Measurements from ENCODE around the gene RYR2.

Gene RYR2

DNA sequence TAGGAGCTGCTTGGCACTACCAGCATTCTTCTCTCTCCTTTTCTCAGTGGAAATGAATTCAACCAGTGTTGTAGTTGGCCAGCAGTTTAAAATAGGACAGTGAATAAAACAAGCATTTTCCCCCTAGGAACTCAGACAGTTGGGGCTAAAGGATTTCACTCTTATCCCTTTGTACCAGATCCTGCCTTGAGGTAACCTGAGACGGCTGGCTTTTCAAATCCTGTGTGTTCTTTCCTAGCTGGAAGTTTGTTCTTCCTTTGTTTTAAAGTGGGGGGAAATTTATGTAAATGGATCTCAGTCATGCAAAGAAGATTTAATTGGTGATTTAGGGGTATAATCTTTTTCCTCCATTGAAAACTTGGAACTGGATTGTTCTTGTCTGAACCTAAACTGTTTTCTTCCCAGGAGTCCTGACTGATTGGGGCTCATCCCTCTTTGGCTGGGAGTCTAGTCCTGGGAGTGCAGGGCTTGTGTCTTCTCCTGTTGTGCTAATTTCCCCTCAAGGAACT is 825.5 kb downstream of the RYR2 start:
- Histone ChIP-seq H3K27ac (ENCODE audit: low read depth, low read length) (no peak overlapping the region), H3K9ac (ENCODE audit: low read depth in 1 of 2, low read length in 2 of 2) (no peak overlapping the region), H3K36me3 (ENCODE audit: control insufficient read depth in 1 of 2, insufficient read depth in 2 of 2, low read length in 2 of 2) (no peaks in the 10 kb centered on the region), H3K4me3 (ENCODE audit: low read depth in 1 of 2, low read length in 2 of 2) (no peak overlapping the region), H3K9me3 (ENCODE audit: control insufficient read depth in 1 of 2, low read length in 2 of 2) (no peaks in the 10 kb centered on the region), H3K27me3 (ENCODE audit: control insufficient read depth in 1 of 2, insufficient read depth in 2 of 2, low read length in 2 of 2) (no peaks in the 10 kb centered on the region), H3K4me1 (ENCODE audit: control insufficient read depth in 1 of 2, insufficient read depth in 2 of 2, low read length in 2 of 2) (no peaks in the 10 kb centered on the region)

DNA sequence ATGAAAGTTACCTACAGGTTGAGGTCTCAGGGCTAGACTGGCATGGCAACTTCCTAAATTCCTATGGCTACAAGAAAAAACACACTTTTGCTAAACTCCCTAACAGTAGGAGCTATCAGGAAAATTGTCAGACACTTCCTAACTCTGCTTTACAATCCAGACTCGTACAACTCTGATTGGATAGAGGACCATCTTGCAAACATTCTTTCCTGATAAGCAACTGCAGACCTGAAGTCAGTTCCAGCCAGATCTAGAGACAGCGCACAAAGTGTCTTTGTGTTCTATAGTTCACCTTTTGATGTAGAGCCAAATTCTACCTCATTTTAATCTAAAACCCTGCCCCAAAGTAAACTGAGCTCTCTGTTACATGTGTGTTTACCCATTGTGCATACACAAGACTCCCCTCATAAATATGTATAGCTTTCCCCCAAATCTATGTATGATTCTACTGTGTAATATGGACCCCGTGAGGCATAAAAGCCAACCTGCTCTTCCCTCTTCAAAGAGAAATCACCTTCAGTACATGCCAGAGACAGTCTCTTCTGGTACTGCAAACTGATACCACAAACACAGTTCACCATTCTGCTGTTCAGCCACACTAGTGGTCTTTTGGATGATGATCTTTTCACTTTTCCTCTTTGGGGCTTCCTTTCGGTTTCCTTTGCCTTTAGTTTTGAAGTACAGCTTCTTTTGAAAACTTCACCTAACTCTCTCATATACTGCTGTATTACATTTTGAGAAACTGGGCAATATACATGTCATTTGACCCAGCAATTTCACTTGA is 827.0 kb downstream of the RYR2 start:
- Histone ChIP-seq H3K9me3 (ENCODE audit: control insufficient read depth in 1 of 2, low read length in 2 of 2) (no peaks in the 10 kb centered on the region), H3K4me1 (ENCODE audit: control insufficient read depth in 1 of 2, insufficient read depth in 2 of 2, low read length in 2 of 2) (no peaks in the 10 kb centered on the region), H3K9ac (ENCODE audit: low read depth in 1 of 2, low read length in 2 of 2) (no peak overlapping the region), H3K36me3 (ENCODE audit: control insufficient read depth in 1 of 2, insufficient read depth in 2 of 2, low read length in 2 of 2) (no peaks in the 10 kb centered on the region), H3K27ac (ENCODE audit: low read depth, low read length) (no peak overlapping the region), H3K4me3 (ENCODE audit: low read depth in 1 of 2, low read length in 2 of 2) (no peak overlapping the region), H3K27me3 (ENCODE audit: control insufficient read depth in 1 of 2, insufficient read depth in 2 of 2, low read length in 2 of 2) (no peaks in the 10 kb centered on the region)

DNA sequence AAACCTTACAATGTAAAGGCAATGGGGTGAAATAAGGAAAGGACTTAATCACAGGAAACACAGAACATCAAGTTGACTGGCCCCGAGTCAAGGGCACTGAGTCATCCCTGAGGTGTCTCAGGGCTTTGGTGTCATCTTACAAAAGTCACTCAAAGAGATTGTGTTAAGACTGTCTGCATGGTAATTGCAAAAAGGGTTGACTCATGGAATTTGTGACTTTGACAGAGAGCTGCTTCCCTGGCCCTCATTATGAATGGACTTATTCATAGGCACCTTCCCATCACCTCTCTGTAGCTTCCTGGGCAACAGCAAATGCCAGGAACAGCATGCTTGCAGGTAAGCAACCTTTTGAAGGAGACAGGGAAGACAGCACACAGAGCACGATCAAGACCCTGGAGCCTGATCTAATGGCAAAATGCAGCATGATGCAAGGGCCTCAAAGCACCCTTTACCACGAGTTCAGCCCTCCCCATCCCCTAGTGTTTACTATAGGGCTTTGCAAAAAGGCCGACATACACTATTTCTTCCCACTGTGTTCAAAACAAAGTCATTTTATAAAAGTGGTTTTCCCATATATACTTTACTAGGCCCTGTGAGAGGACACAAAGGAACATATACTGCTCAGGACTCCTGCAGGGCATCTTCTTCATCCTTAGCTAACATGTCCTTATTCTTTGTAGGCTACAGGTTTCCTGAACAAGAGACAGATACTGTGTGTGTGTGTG is 831.7 kb downstream of the RYR2 start:
- Histone ChIP-seq H3K27ac (ENCODE audit: low read depth, low read length) (no peak overlapping the region), H3K9ac (ENCODE audit: low read depth in 1 of 2, low read length in 2 of 2) (no peak overlapping the region), H3K27me3 (ENCODE audit: control insufficient read depth in 1 of 2, insufficient read depth in 2 of 2, low read length in 2 of 2) (no peaks in the 10 kb centered on the region), H3K9me3 (ENCODE audit: control insufficient read depth in 1 of 2, low read length in 2 of 2) (no peaks in the 10 kb centered on the region), H3K4me3 (ENCODE audit: low read depth in 1 of 2, low read length in 2 of 2) (no peak overlapping the region), H3K4me1 (ENCODE audit: control insufficient read depth in 1 of 2, insufficient read depth in 2 of 2, low read length in 2 of 2) (no peaks in the 10 kb centered on the region), H3K36me3 (ENCODE audit: control insufficient read depth in 1 of 2, insufficient read depth in 2 of 2, low read length in 2 of 2) (no peaks in the 10 kb centered on the region)

DNA sequence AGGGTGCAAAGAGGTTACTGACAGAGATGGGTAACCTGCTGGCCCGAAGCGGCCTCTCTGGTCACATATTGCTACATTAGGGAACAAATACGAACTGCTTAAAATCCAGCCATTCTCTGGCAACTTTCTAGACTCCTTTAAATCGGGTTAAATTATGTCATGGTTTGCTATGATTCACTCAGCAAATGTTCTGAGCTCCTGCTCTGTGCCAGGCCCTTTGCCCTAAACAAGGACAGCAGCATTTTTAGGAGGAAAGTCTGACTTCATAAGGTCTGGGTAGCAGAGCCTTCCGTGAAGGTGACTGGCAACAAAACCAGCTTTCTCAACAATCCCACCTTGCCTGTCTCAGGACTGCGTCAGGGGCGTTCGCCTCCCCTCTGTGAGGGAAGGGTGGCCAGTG is 833.3 kb downstream of the RYR2 start:
- no peaks in the 10 kb centered on the region for H3K4me1 ChIP-seq (ENCODE audit: control insufficient read depth in 1 of 2, insufficient read depth in 2 of 2, low read length in 2 of 2)
- no peak overlapping the region for H3K27ac ChIP-seq (ENCODE audit: low read depth, low read length)
- H3K9me3 ChIP-seq (ENCODE audit: control insufficient read depth in 1 of 2, low read length in 2 of 2) = no peaks in the 10 kb centered on the region
- no peaks in the 10 kb centered on the region for H3K27me3 ChIP-seq (ENCODE audit: control insufficient read depth in 1 of 2, insufficient read depth in 2 of 2, low read length in 2 of 2)
- H3K36me3 ChIP-seq (ENCODE audit: control insufficient read depth in 1 of 2, insufficient read depth in 2 of 2, low read length in 2 of 2) = no peaks in the 10 kb centered on the region
- no peak overlapping the region for H3K4me3 ChIP-seq (ENCODE audit: low read depth in 1 of 2, low read length in 2 of 2)
- H3K9ac ChIP-seq (ENCODE audit: low read depth in 1 of 2, low read length in 2 of 2) = no peak overlapping the region

DNA sequence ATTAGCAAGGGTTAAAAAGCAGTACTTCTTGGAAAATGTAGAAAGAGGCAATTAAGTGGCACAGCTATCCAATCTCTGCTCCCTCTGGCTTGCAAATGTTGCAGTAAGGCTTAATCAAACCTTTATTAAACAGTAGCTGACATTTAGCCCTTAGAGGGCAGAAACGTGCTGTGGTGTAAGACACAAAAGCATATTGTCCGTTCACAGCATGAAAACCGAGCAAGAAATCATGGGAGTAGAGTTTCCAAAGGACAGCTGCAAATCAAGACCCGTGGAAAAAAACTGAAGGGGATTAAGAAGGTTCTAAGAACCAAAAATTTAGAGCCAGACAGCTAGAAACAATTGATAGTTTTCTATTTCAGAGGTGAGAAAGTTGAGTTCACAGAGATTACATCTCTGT is 835.6 kb downstream of the RYR2 start:
- Histone ChIP-seq H3K36me3 (ENCODE audit: control insufficient read depth in 1 of 2, insufficient read depth in 2 of 2, low read length in 2 of 2) (no peaks in the 10 kb centered on the region), H3K27ac (ENCODE audit: low read depth, low read length) (no peak overlapping the region), H3K9me3 (ENCODE audit: control insufficient read depth in 1 of 2, low read length in 2 of 2) (no peaks in the 10 kb centered on the region), H3K4me3 (ENCODE audit: low read depth in 1 of 2, low read length in 2 of 2) (no peak overlapping the region), H3K27me3 (ENCODE audit: control insufficient read depth in 1 of 2, insufficient read depth in 2 of 2, low read length in 2 of 2) (no peaks in the 10 kb centered on the region), H3K9ac (ENCODE audit: low read depth in 1 of 2, low read length in 2 of 2) (no peak overlapping the region), H3K4me1 (ENCODE audit: control insufficient read depth in 1 of 2, insufficient read depth in 2 of 2, low read length in 2 of 2) (no peaks in the 10 kb centered on the region)

DNA sequence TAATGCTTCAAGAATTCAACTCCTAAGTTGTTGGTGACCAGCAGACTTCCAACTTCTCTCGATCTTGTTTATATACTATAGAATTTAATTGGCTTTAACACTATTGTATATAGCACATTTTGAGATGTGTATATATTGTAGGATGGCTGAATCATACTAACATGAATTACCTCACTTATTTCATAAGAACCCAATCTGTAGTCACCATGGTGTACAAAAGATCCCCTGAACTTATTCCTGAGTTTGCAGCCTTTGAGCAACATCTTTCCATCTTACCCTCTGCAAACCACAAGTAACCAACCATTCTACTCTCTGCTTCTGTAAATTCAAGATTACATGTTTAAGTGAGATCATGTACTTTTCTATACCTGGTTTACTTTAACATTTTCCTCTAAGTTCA is 836.4 kb downstream of the RYR2 start:
- Histone ChIP-seq H3K36me3 (ENCODE audit: control insufficient read depth in 1 of 2, insufficient read depth in 2 of 2, low read length in 2 of 2) (no peaks in the 10 kb centered on the region), H3K9me3 (ENCODE audit: control insufficient read depth in 1 of 2, low read length in 2 of 2) (no peaks in the 10 kb centered on the region), H3K27ac (ENCODE audit: low read depth, low read length) (no peak overlapping the region), H3K9ac (ENCODE audit: low read depth in 1 of 2, low read length in 2 of 2) (no peak overlapping the region), H3K4me3 (ENCODE audit: low read depth in 1 of 2, low read length in 2 of 2) (no peak overlapping the region), H3K27me3 (ENCODE audit: control insufficient read depth in 1 of 2, insufficient read depth in 2 of 2, low read length in 2 of 2) (no peaks in the 10 kb centered on the region), H3K4me1 (ENCODE audit: control insufficient read depth in 1 of 2, insufficient read depth in 2 of 2, low read length in 2 of 2) (no peaks in the 10 kb centered on the region)

DNA sequence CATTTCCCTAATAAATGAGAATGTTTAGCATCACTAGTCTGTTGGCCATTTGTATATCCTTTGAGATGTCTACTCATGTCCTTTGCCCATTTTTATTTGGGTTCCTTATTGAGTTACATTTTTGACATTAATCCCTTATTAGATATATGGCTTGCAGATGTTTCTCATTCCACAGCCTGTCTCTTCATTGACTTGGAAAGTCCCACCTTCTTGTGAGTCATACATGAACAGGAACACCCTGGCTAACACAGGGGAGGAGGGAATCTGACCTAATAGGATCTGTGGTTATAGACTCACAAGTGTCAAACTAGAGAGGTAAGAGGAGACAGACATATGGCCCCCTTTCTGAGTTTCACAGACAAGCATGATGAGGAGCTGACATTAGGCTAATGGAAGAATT is 837.2 kb downstream of the RYR2 start:
- H3K36me3 ChIP-seq (ENCODE audit: control insufficient read depth in 1 of 2, insufficient read depth in 2 of 2, low read length in 2 of 2) = no peaks in the 10 kb centered on the region
- H3K4me1 ChIP-seq (ENCODE audit: control insufficient read depth in 1 of 2, insufficient read depth in 2 of 2, low read length in 2 of 2) = no peaks in the 10 kb centered on the region
- no peak overlapping the region for H3K27ac ChIP-seq (ENCODE audit: low read depth, low read length)
- no peaks in the 10 kb centered on the region for H3K9me3 ChIP-seq (ENCODE audit: control insufficient read depth in 1 of 2, low read length in 2 of 2)
- H3K9ac ChIP-seq (ENCODE audit: low read depth in 1 of 2, low read length in 2 of 2) = no peak overlapping the region
- H3K27me3 ChIP-seq (ENCODE audit: control insufficient read depth in 1 of 2, insufficient read depth in 2 of 2, low read length in 2 of 2) = no peaks in the 10 kb centered on the region
- no peak overlapping the region for H3K4me3 ChIP-seq (ENCODE audit: low read depth in 1 of 2, low read length in 2 of 2)
